HL-60 (cell line): ENCODE results near the gene ACVR1.

Experiments
- CTCF ChIP-seq: IDR thresholded peaks from one replicate; pipeline ENCODE4 v1.5.1; 2011; ENCODE audit warnings: low read length, control low read depth, inconsistent platforms; ENCODE audit not compliant: insufficient read depth
- GABPA ChIP-seq: IDR thresholded peaks from 2 replicates; pipeline ENCODE4 v1.6.1; 2012; ENCODE audit warnings: low read depth
- REST ChIP-seq: IDR thresholded peaks from 2 replicates; pipeline ENCODE4 v1.6.1; 2012; ENCODE audit warnings: low read depth; ENCODE audit not compliant: insufficient replicate concordance

- TF ChIP-seq CTCF (no peak), REST (no peak), GABPA (no peak)
These were observed 9.2 kb downstream of the ACVR1 start for GRCh38 chr2:157866666-157867642.
